Keratinocyte (primary cell): ENCODE results near the gene C21orf91. TPM values are rescaled to one million over a fixed set of nuclear protein-coding genes. Genes with fewer than 3 reads are reported as not detected.

Experiments used
- DNase-seq: peaks from one replicate; pipeline ENCODE4 v3.0.0-alpha.2; 2011; ENCODE audit warnings: low read depth, missing footprints, low spot score
- FAIRE-seq: peaks from 2 replicates; lab custom pipeline; 2011; peaks lifted over from hg19 to GRCh38; lab: Jason Lieb, UNC
- H2AFZ ChIP-seq: 2 replicates; pipeline ENCODE4 v1.6.0; 2012; ENCODE audit warnings: low read length, control low read depth, inconsistent platforms; ENCODE audit not compliant: control insufficient read depth
- H3K27ac ChIP-seq: 2 replicates; pipeline ENCODE4 v1.5.1; 2011; ENCODE audit warnings: low read length; ENCODE audit not compliant: control insufficient read depth, insufficient read depth
- H3K27me3 ChIP-seq: 3 replicates; pipeline ENCODE4 v1.6.0; 2011; ENCODE audit warnings: low read length; ENCODE audit not compliant: control insufficient read depth, insufficient read depth; ENCODE audit errors: extremely low read depth
- H3K36me3 ChIP-seq, 2 experiments: 2 replicates in 1 of 2; 3 replicates in 1 of 2; pipeline ENCODE4 v1.5.1; 2011; ENCODE audit warnings: low read length in 2 of 2, mild to moderate bottlenecking in 1 of 2; ENCODE audit not compliant: control insufficient read depth in 2 of 2, insufficient read depth in 2 of 2; ENCODE audit errors: extremely low read depth in 1 of 2
- H3K4me1 ChIP-seq: 3 replicates; pipeline ENCODE4 v1.5.1; 2011; ENCODE audit warnings: low read length; ENCODE audit not compliant: control insufficient read depth, insufficient read depth; ENCODE audit errors: extremely low read depth
- H3K4me2 ChIP-seq: 3 replicates; pipeline ENCODE4 v1.6.0; 2011; ENCODE audit warnings: low read depth, low read length; ENCODE audit not compliant: control insufficient read depth, insufficient read depth; ENCODE audit errors: extremely low read depth
- H3K4me3 ChIP-seq, 3 experiments: fragments of 200-600 bp in 1 of 3; sonication (generic) in 1 of 3; 2 replicates in 2 of 3; 3 replicates in 1 of 3; pipeline ENCODE4 v1.5.1; 2011 to 2016; ENCODE audit warnings: low read length in 3 of 3, mild to moderate bottlenecking in 3 of 3, control low read depth in 2 of 3, inconsistent platforms in 1 of 3, low read depth in 1 of 3, mixed read lengths in 1 of 3, mixed run types in 1 of 3, moderate library complexity in 1 of 3; ENCODE audit not compliant: control insufficient read depth in 2 of 3, insufficient read depth in 2 of 3; ENCODE audit errors: extremely low read depth in 1 of 3
- H3K79me2 ChIP-seq: 2 replicates; pipeline ENCODE4 v1.6.0; 2012; ENCODE audit warnings: low read length; ENCODE audit not compliant: control insufficient read depth, insufficient read depth
- H3K9ac ChIP-seq: 3 replicates; pipeline ENCODE4 v1.6.0; 2011; ENCODE audit warnings: low read length; ENCODE audit not compliant: control insufficient read depth, insufficient read depth; ENCODE audit errors: extremely low read depth
- H3K9me1 ChIP-seq: 3 replicates; pipeline ENCODE4 v1.6.0; 2011; ENCODE audit warnings: low read length; ENCODE audit not compliant: control insufficient read depth, insufficient read depth; ENCODE audit errors: extremely low read depth
- H3K9me3 ChIP-seq: 2 replicates; pipeline ENCODE4 v1.5.1; 2012; ENCODE audit warnings: low read depth, low read length; ENCODE audit not compliant: control insufficient read depth
- H4K20me1 ChIP-seq: 3 replicates; pipeline ENCODE4 v1.6.0; 2011; ENCODE audit warnings: low read length; ENCODE audit not compliant: control insufficient read depth, insufficient read depth; ENCODE audit errors: extremely low read depth
- EZH2 ChIP-seq: IDR thresholded peaks from one replicate; pipeline ENCODE4 v1.6.1; 2012; ENCODE audit warnings: inconsistent platforms, mild to moderate bottlenecking, low read length, moderate library complexity
- dilution Hi-C: fragments of 300-500 bp; cut with MboI; formaldehyde crosslinking; loops from one replicate; pipeline ENCODE4 v1.7.0; 2020; ENCODE audit warnings: low sequenced_read_pairs; ENCODE audit not compliant: extremely low pct_ligation_motif_present
- polyA plus RNA-seq, 5 experiments: library from polyadenylated mRNA; depleted of rRNA in 3 of 5; stranded (reverse) in 3 of 5; stranded (forward) in 1 of 5; unstranded in 1 of 5; fragments of >200 nt; gene quantifications; 1 replicate in 1 of 5; 2 replicates in 3 of 5; 3 replicates in 1 of 5; pipeline versions ENCODE4 v1.2.1 to v1.2.3, GENCODE V29; 2011 to 2012; ENCODE audit warnings: missing spikeins in 2 of 5, low read depth in 1 of 5, low replicate concordance in 1 of 5
- TF ChIP-seq, protein P1 (sequence below), 3 experiments: IDR thresholded peaks in 1 of 3; conservative IDR thresholded peaks in 1 of 3; optimal IDR thresholded peaks in 1 of 3; 2 replicates in 2 of 3; 3 replicates in 1 of 3; pipeline versions ENCODE3 to v1.5.1; 2011; ENCODE audit warnings: low read length in 3 of 3, mild to moderate bottlenecking in 3 of 3, moderate library complexity in 2 of 3, control low read depth in 1 of 3, inconsistent platforms in 1 of 3; ENCODE audit not compliant: insufficient read depth in 2 of 3; ENCODE audit errors: extremely low read depth in 1 of 3

Gene C21orf91
- polyA plus RNA-seq, 1 donor (not counting 4 experiments of a cell fraction or from before 2014, with no cell fraction given), result 28.2 TPM

DNA sequence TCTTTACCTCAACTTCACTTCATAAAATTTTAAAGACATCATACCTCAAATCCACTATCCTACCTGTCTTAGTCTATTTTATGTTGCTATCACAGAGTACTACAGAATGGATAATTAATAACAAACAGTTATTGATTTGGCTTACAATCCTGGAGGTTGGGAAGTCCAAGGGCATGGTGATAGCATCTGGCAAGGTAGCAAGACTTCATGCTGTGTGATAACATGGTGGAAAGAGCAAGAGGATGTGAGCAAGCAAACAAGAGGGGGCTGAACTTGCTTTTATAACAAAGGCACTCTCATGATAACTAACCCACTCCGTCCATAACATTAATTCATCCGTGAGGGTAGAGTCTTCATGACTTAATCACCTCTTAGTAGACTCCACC is 33.8 kb downstream of the C21orf91 start:
- no peak for TF ChIP-seq EZH2
- TF ChIP-seq, protein P1, sequence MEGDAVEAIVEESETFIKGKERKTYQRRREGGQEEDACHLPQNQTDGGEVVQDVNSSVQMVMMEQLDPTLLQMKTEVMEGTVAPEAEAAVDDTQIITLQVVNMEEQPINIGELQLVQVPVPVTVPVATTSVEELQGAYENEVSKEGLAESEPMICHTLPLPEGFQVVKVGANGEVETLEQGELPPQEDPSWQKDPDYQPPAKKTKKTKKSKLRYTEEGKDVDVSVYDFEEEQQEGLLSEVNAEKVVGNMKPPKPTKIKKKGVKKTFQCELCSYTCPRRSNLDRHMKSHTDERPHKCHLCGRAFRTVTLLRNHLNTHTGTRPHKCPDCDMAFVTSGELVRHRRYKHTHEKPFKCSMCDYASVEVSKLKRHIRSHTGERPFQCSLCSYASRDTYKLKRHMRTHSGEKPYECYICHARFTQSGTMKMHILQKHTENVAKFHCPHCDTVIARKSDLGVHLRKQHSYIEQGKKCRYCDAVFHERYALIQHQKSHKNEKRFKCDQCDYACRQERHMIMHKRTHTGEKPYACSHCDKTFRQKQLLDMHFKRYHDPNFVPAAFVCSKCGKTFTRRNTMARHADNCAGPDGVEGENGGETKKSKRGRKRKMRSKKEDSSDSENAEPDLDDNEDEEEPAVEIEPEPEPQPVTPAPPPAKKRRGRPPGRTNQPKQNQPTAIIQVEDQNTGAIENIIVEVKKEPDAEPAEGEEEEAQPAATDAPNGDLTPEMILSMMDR (optimal IDR thresholded peaks at IDR 0.05 in 1 of 3, IDR thresholded peaks at IDR 0.05 in 1 of 3, conservative IDR thresholded peaks at IDR 0.05 in 1 of 3; ENCODE audit: extremely low read depth in 1 of 3, insufficient read depth in 2 of 3, low read length in 3 of 3), result no peak
- Histone ChIP-seq H2AFZ (no peak overlapping the region), H3K27ac (no peak overlapping the region), H3K4me1 (peaks cover 16% of the 10 kb centered on the region), H3K4me3 (no peak overlapping the region), H4K20me1 (no peaks in the 10 kb centered on the region), H3K9me1 (no peaks in the 10 kb centered on the region), H3K9me3 (no peaks in the 10 kb centered on the region), H3K4me2 (no peak overlapping the region), H3K79me2 (no peaks in the 10 kb centered on the region), H3K27me3 (no peaks in the 10 kb centered on the region), H3K9ac (no peak overlapping the region), H3K36me3 (peaks cover 2 to 3% of the 10 kb centered on the region in 2 experiments)
- FAIRE-seq (no peak), DNase-seq (no peak)
- dilution Hi-C loops, result no loop called here

DNA sequence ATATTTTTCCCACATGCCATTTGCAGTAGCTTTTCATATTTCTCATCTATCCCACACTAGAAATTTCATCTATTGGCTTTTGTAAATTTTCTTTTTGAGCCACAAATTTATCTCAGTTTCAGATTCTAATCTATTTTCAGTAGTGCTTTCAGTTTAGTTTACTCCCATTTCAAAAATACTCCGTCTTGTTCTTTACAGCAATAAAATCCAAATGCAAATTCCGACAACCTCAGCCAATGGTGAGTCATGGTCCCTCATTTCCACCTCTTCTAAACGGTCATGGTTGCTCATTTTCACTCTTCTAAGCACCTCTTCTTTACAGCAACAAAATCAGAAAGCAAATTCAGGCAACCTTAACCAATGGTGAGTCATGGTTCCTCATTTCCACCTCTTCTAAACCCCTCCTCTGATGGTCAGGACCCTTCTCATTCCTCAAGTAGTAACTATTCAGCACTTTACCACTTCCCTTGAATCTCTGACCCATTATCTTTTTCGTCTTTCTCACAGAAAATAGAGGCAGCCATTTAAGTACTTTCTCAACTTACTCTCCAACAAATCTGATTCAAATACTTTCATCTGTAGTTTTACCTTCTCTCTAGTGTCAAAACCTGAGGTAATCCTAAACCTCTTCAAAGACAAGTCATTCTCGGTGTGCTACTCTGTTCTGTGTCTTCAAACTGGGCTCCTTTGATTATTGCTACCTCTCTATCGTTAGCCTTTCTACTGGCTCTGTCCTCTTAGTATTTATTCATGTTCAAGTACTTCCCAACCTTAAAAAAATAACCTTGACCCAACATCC is 34.4 kb downstream of the C21orf91 start:
- Histone ChIP-seq H4K20me1 (no peaks in the 10 kb centered on the region), H3K27ac (no peak overlapping the region), H3K9me3 (no peaks in the 10 kb centered on the region), H3K9ac (no peak overlapping the region), H2AFZ (no peak overlapping the region), H3K9me1 (no peaks in the 10 kb centered on the region), H3K4me2 (no peak overlapping the region), H3K4me3 (no peak overlapping the region), H3K4me1 (peaks cover 16% of the 10 kb centered on the region), H3K27me3 (no peaks in the 10 kb centered on the region), H3K79me2 (no peaks in the 10 kb centered on the region), H3K36me3 (peaks cover 2 to 3% of the 10 kb centered on the region in 2 experiments)
- TF ChIP-seq EZH2, result no peak
- TF ChIP-seq, protein P1 (optimal IDR thresholded peaks at IDR 0.05 in 1 of 3, IDR thresholded peaks at IDR 0.05 in 1 of 3, conservative IDR thresholded peaks at IDR 0.05 in 1 of 3; ENCODE audit: extremely low read depth in 1 of 3, insufficient read depth in 2 of 3, low read length in 3 of 3), result no peak
- dilution Hi-C loops, result no loop called here
- FAIRE-seq, result no peak
- DNase-seq, result no peak
